HG02884 (cell line): Measurements from ENCODE around the gene HOTAIR.

Experiments
- ATAC-seq: cut with Tn5 transposase; IDR thresholded peaks from one replicate; pipeline ENCODE4 v1.9.1; 2021; ENCODE audit warnings: mild to moderate bottlenecking, moderate library complexity; ENCODE audit not compliant: unreplicated experiment

The HOTAIR gene

GRCh38 chr12:54000116-54001114, 25.7 kb upstream of the HOTAIR start, which contains the start of gene HOXC9:
Gene HOXC9, plus strand, starts transcription at chr12:54000161. Its CDS starts 28 bp downstream, at chr12:54000189.
- ATAC-seq: no peak

- no peak for ATAC-seq
These were observed 24.9 kb upstream of the HOTAIR start for GRCh38 chr12:53999559-54000115.

- ATAC-seq: no peak
These were observed 24.1 kb upstream of the HOTAIR start for GRCh38 chr12:53998900-53999236.

GRCh38 chr12:53998110-53998899, 23.6 kb upstream of the HOTAIR start:
- ATAC-seq: no peak

GRCh38 chr12:53997204-53998109, 22.7 kb upstream of the HOTAIR start:
- ATAC-seq: no peak

- no peak for ATAC-seq
These were observed 21.8 kb upstream of the HOTAIR start for GRCh38 chr12:53996240-53997203.

- ATAC-seq: no peak
These were observed 20.9 kb upstream of the HOTAIR start for GRCh38 chr12:53995378-53996239.

- no peak for ATAC-seq
These were observed 20.2 kb upstream of the HOTAIR start for GRCh38 chr12:53995002-53995377.

GRCh38 chr12:53994264-53995001, 19.7 kb upstream of the HOTAIR start:
- no peak for ATAC-seq

- ATAC-seq: no peak
These were observed 19.2 kb upstream of the HOTAIR start for GRCh38 chr12:53994009-53994263.

GRCh38 chr12:53993162-53994008, 18.6 kb upstream of the HOTAIR start:
- no peak for ATAC-seq

GRCh38 chr12:53992377-53992889, 17.7 kb upstream of the HOTAIR start:
- ATAC-seq: no peak

GRCh38 chr12:53991077-53991460, 16.3 kb upstream of the HOTAIR start:
- ATAC-seq: no peak

- no peak for ATAC-seq
These were observed 15.7 kb upstream of the HOTAIR start for GRCh38 chr12:53990311-53991076.

- no peak for ATAC-seq
These were observed 14.7 kb upstream of the HOTAIR start for GRCh38 chr12:53989227-53990113.
